Activated CD8-positive, alpha-beta T cell treated with anti-CD3 and anti-CD28 coated beads, Interleukin-2, amount 10 ng/mL, durations not matched to agents 7 days and 5 days (primary cell): ENCODE results near the gene ZNF431. TPM values are rescaled to one million over a fixed set of nuclear protein-coding genes. Genes with fewer than 3 reads are reported as not detected.
A peak's percentile ranks its signal among the peaks of the same experiment; 100 is the strongest.
"Not testable (repeated sequence)": the region's sequence is repeated elsewhere in the genome, so short reads cannot be mapped to it uniquely, and the experiment has no call there.

Experiments used
- ATAC-seq: fragments of 150-1000 bp; cut with Tn5 transposase; one replicate; pipeline ENCODE4 v1.10.0; 2021; ENCODE audit warnings: moderate library complexity
- CTCF ChIA-PET: fragments of 350-600 bp; sonication (Branson Sonifier 250); formaldehyde crosslinking; loops from one replicate; lab custom pipeline; 2021; ENCODE audit warnings: antibody characterized with exemption; lab: Charles Lee
- POLR2A ChIA-PET: fragments of 350-600 bp; sonication (Branson Sonifier 250); formaldehyde crosslinking; loops from one replicate; lab custom pipeline; 2021; ENCODE audit warnings: antibody characterized with exemption; lab: Charles Lee
- DNase-seq: peaks from one replicate; pipeline ENCODE4 v3.0.0-alpha.2; 2020
- H3K27ac Mint-ChIP-seq: one replicate; pipeline ENCODE4 v1.8.0; 2021; ENCODE audit warnings: mild to moderate bottlenecking, mixed read lengths
- H3K27me3 Mint-ChIP-seq: one replicate; pipeline ENCODE4 v1.8.0; 2021; ENCODE audit warnings: low read depth, mixed read lengths
- H3K36me3 Mint-ChIP-seq: one replicate; pipeline ENCODE4 v1.8.0; 2021; ENCODE audit warnings: low read depth, mixed read lengths
- H3K4me1 Mint-ChIP-seq: one replicate; pipeline ENCODE4 v1.8.0; 2021; ENCODE audit warnings: low read depth, mixed read lengths
- H3K4me3 Mint-ChIP-seq: one replicate; pipeline ENCODE4 v1.8.0; 2021; ENCODE audit warnings: mild to moderate bottlenecking, mixed read lengths
- H3K9me3 Mint-ChIP-seq: one replicate; pipeline ENCODE4 v1.8.0; 2022; ENCODE audit warnings: mixed read lengths; ENCODE audit not compliant: insufficient read depth
- total RNA-seq, 2 experiments: library from RNA; stranded (reverse); gene quantifications; one replicate each; pipeline ENCODE4 v1.2.3, GENCODE V29; 2021

ZNF431 gene
- total RNA-seq, 2 experiments from 2014 or later: 22.6 to 23.9 TPM

GRCh38 chr19:21148681-21149080, 6.8 kb downstream of the ZNF431 start:
- ChIA-PET CTCF (no interaction called here), POLR2A (interaction anchor here (0.5 kb wide), 1 partner anchor 982 kb away, joined by 3 read pairs; the partner anchor contains the start of gene ZNF486)
- DNase-seq: no peak
- peaks cover 21% of the 10 kb centered on the region for H3K4me1 Mint-ChIP-seq
- H3K36me3 Mint-ChIP-seq: peaks cover 98% of the 10 kb centered on the region
- H3K4me3 Mint-ChIP-seq: no peak overlapping the region
- no peak for ATAC-seq
- H3K27me3 Mint-ChIP-seq: no peaks in the 10 kb centered on the region
- peaks cover 29% of the 10 kb centered on the region for H3K9me3 Mint-ChIP-seq
- no peak overlapping the region for H3K27ac Mint-ChIP-seq

GRCh38 chr19:21149877-21150276, 8.0 kb downstream of the ZNF431 start:
- Mint-ChIP-seq H3K4me3 (no peak overlapping the region), H3K4me1 (peaks cover 16% of the 10 kb centered on the region), H3K36me3 (peaks cover 93% of the 10 kb centered on the region), H3K27ac (no peak overlapping the region), H3K9me3 (peaks cover 29% of the 10 kb centered on the region), H3K27me3 (no peaks in the 10 kb centered on the region)
- DNase-seq (no peak), ATAC-seq (no peak)
- CTCF ChIA-PET: no interaction called here
- POLR2A ChIA-PET: interaction anchor here (0.6 kb wide), 1 partner anchor 133 kb away, joined by 3 read pairs; no protein-coding TSS in a partner anchor

GRCh38 chr19:21151460-21151859, 9.6 kb downstream of the ZNF431 start:
- Mint-ChIP-seq H3K27me3 (no peaks in the 10 kb centered on the region), H3K4me1 (peaks cover 18% of the 10 kb centered on the region), H3K4me3 (no peak overlapping the region), H3K36me3 (peaks cover 91% of the 10 kb centered on the region), H3K9me3 (peaks cover 32% of the 10 kb centered on the region), H3K27ac (no peak overlapping the region)
- POLR2A ChIA-PET: no interaction called here
- ATAC-seq: no peak
- no peak for DNase-seq
- CTCF ChIA-PET: interaction anchor here (0.9 kb wide), 1 partner anchor 10 kb away, joined by 3 read pairs; the partner anchor contains the start of gene ZNF431

GRCh38 chr19:21158523-21159135, 16.8 kb downstream of the ZNF431 start:
- Mint-ChIP-seq H3K27me3 (no peaks in the 10 kb centered on the region), H3K4me1 (peaks cover 10% of the 10 kb centered on the region), H3K36me3 (peaks cover 75% of the 10 kb centered on the region), H3K27ac (no peak overlapping the region), H3K4me3 (no peak overlapping the region), H3K9me3 (peaks cover 27% of the 10 kb centered on the region)
- POLR2A ChIA-PET: no interaction called here
- CTCF ChIA-PET: no interaction called here
- DNase-seq (no peak), ATAC-seq (no peak)

- no peak for DNase-seq
- ChIA-PET CTCF (no interaction called here), POLR2A (interaction anchor here (0.6 to 1.1 kb wide), 2 partner anchors 23 to 136 kb away, joined by 3 read pairs; partner anchors contain the start of gene ZNF431)
- peaks cover 75% of the 10 kb centered on the region for H3K36me3 Mint-ChIP-seq
- H3K4me3 Mint-ChIP-seq: no peak overlapping the region
- H3K9me3 Mint-ChIP-seq: peaks cover 12% of the 10 kb centered on the region
- no peak for ATAC-seq
- H3K27ac Mint-ChIP-seq: no peak overlapping the region
- peaks cover 2% of the 10 kb centered on the region for H3K4me1 Mint-ChIP-seq
- no peaks in the 10 kb centered on the region for H3K27me3 Mint-ChIP-seq
These were observed 22.7 kb downstream of the ZNF431 start for GRCh38 chr19:21164541-21164940.

GRCh38 chr19:21166436-21166835, 24.6 kb downstream of the ZNF431 start:
- peaks cover 2% of the 10 kb centered on the region for H3K4me1 Mint-ChIP-seq
- no peak for DNase-seq
- H3K36me3 Mint-ChIP-seq: peaks cover 74% of the 10 kb centered on the region
- peaks cover 4% of the 10 kb centered on the region for H3K9me3 Mint-ChIP-seq
- no peak overlapping the region for H3K4me3 Mint-ChIP-seq
- POLR2A ChIA-PET: no interaction called here
- H3K27me3 Mint-ChIP-seq: no peaks in the 10 kb centered on the region
- CTCF ChIA-PET: no interaction called here
- ATAC-seq: no peak
- H3K27ac Mint-ChIP-seq: no peak overlapping the region

GRCh38 chr19:21197590-21198295, 55.9 kb downstream of the ZNF431 start:
- Mint-ChIP-seq H3K36me3 (no peaks in the 10 kb centered on the region), H3K4me1 (no peaks in the 10 kb centered on the region), H3K27ac (no peak overlapping the region), H3K9me3 (no peaks in the 10 kb centered on the region), H3K27me3 (no peaks in the 10 kb centered on the region), H3K4me3 (no peak overlapping the region)
- DNase-seq (no peak), ATAC-seq (no peak)
- CTCF ChIA-PET: no interaction called here
- POLR2A ChIA-PET: no interaction called here

- Mint-ChIP-seq H3K4me1 (no peaks in the 10 kb centered on the region), H3K27me3 (no peaks in the 10 kb centered on the region), H3K36me3 (no peaks in the 10 kb centered on the region), H3K27ac (no peak overlapping the region), H3K9me3 (peaks cover 4% of the 10 kb centered on the region), H3K4me3 (no peak overlapping the region)
- DNase-seq (peak; percentile 49), ATAC-seq (no peak)
- POLR2A ChIA-PET: no interaction called here
- CTCF ChIA-PET: interaction anchor here (0.7 to 1.4 kb wide), 4 partner anchors 42 to 495 kb away, joined by 3 to 7 read pairs (median 4); partner anchors contain the start of gene ZNF431
These were observed 61.1 kb downstream of the ZNF431 start for GRCh38 chr19:21202865-21203494.

GRCh38 chr19:21210037-21210621, 68.3 kb downstream of the ZNF431 start:
- Mint-ChIP-seq H3K9me3 (peaks cover 12% of the 10 kb centered on the region), H3K4me3 (no peak overlapping the region), H3K4me1 (no peaks in the 10 kb centered on the region), H3K36me3 (no peaks in the 10 kb centered on the region), H3K27me3 (no peaks in the 10 kb centered on the region), H3K27ac (no peak overlapping the region)
- ChIA-PET CTCF (no interaction called here), POLR2A (no interaction called here)
- ATAC-seq (no peak), DNase-seq (no peak)

GRCh38 chr19:21221693-21222092, 79.9 kb downstream of the ZNF431 start:
- Mint-ChIP-seq H3K36me3 (no peaks in the 10 kb centered on the region), H3K4me3 (no peak overlapping the region), H3K27ac (no peak overlapping the region), H3K27me3 (peaks cover 5% of the 10 kb centered on the region), H3K9me3 (peaks cover 7% of the 10 kb centered on the region), H3K4me1 (no peaks in the 10 kb centered on the region)
- ChIA-PET POLR2A (no interaction called here), CTCF (no interaction called here)
- ATAC-seq: no peak
- DNase-seq: no peak

- CTCF ChIA-PET, H3K27ac Mint-ChIP-seq, H3K4me1 Mint-ChIP-seq, H3K27me3 Mint-ChIP-seq, H3K36me3 Mint-ChIP-seq, H3K4me3 Mint-ChIP-seq, ATAC-seq, DNase-seq: not testable (repeated sequence)
- POLR2A ChIA-PET: interaction anchor here (0.6 kb wide), 1 partner anchor 11 kb away, joined by 5 read pairs; no protein-coding TSS in a partner anchor
- peaks cover 37% of the 10 kb centered on the region for H3K9me3 Mint-ChIP-seq
These were observed 88.1 kb downstream of the ZNF431 start for GRCh38 chr19:21229938-21230337.
